Smooth muscle cell of the coronary artery (primary cell): ENCODE results near the gene C2CD4D. TPM values are rescaled to one million over a fixed set of nuclear protein-coding genes. Genes with fewer than 3 reads are reported as not detected.

Experiments used
- total RNA-seq: library from RNA; depleted of rRNA; stranded (reverse); fragments of >200 nt; gene quantifications from 2 replicates; pipeline ENCODE4 v1.2.3, GENCODE V29; 2014; ENCODE audit warnings: low replicate concordance

C2CD4D gene
- total RNA-seq: 0.12 TPM in 1 of 2 replicates, not detected in the other

DNA sequence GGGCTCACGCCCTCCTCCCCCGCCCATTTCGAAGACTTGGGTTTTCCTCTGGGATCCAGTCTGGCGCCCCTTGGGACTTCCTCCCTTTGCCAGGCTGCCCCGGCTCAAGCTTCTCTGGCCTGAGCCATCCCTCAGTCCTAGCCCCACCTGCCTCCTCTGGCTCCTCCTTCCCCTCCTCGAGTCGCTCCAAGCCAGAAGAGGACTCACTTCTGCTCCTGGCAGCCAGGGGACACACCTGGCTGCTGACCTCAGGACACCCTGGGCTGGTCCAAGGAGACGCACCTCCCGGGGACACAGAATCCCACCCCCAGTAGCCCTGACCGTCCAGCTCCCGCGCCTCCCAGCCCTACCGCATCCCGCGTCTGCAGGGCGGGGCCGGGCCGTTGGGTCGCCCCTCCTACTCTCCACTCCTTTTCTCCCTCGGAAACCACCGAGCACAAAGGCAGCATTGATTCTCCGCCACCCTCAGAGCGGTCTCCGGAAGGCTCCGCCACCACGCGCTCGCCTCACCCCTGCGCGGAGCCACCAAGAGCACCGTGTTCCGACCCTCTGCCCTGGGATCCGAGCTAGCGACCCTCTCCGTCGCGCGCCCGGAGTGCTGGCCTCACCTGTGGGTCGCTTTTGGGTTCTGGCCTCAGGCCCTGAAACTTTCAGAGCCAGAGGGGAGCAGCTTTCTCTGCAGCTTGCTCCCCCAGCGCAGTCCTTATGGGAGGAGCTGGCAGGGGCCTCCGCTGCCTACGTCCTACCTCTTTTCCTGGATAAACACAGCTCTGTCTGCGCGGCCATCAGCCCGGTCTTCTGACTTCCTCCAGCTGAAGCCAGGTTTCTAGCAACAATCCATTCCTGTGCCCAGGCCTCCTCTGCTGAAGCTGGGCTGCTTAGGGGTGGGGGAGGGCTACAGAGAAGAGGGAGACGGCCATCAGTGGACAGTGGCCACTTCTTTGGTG lies at the start of gene C2CD4D:
Gene C2CD4D (minus strand): TSS at position 364 of the 947 bp plus-strand sequence. CDS start 831 bp downstream, outside the sequence.

DNA sequence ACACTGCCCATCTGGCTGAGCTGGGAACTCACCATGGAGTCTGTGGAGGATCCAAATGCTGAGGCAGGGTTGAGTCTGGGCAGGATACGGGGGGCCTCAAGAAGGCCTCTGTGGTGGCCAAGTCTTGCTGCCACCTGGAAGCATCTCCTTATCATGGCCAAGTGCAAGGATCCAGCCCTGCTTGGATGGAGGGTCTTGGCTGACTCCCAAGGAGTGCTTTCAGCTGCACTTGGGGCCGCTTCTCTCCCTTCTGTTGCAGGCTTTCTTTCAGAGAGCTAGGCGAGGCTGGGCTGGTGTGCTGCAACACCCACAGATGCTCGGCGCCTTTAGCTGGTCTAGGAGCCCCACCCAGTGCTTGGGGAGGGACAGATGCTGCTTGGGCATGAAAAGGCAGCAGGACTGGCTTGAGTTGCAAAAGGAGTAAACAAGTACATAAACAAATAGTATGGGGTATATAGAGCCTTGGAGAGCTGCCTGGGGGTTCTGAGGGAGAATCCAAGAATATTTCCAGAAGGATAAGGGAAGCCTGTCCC lies 13.9 kb upstream of the C2CD4D start, which contains the start of gene THEM5:
Gene THEM5 (minus strand): TSS at position 302 of the 533 bp plus-strand sequence. CDS start 147 bp downstream, at position 155.

DNA sequence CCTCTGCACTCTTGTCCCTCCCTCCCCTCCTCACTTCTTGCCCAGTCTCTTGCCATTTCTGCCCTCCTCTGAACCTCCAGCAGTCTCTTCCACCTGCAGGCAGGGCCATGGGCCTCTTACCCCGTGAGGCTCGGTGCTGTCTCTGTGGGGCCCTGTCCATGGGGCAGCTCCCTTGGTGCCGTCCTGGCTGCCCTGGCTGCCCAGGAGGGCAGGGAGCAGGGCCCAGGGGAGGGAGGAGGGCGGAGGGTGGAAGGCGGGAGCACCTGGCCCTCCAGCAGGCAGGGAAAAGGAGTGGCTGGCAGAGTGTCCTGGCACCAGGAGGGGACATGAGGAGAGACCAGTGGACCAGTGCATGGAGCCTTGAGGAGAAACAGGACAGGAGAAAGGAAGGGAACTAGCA lies 8.0 kb downstream of the C2CD4D start, which contains the start of gene RORC:
Gene RORC (minus strand): TSS at position 198 of the 400 bp plus-strand sequence. CDS start 38 bp downstream, at position 160.

DNA sequence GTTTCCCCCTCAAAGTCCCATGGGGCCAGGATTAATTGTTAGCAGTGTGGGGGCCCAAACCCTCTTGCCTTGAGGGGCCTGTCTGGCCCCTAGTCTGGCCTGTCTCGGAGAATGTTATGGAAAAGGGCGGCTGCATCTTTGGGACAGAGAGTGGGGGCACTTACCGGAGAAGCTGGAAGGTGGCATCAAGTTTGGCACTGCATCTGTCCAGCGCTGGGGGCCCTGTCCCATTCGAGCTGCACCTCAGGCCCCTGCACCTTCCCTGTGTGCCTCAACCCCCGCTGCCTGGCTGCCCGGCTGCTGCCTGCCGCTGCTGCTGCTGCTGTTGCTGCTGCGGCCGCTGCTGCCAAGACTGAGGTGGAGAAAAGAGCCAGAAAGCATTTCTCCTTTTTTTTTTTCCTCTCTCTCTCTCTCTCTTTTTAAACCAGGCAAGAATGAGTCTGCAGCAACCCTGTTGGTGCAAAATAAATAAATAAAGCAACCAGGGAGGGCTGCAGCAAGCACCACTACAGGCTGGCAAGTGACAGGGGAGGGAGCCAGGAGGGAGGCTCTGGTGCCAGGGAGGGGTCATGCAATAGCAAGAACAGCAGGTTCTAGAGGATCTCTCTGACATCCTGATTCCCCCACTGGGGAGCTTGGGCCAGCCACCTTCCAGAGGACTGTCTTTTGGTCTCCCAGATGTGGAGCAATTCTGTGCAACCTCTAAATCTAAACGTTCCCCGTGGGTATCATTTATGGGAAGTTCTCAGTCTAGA lies 34.4 kb downstream of the C2CD4D start, which contains the start of gene LINGO4:
Gene LINGO4 (minus strand): TSS at position 354 of the 755 bp plus-strand sequence. CDS start 2,715 bp downstream, outside the sequence.

DNA sequence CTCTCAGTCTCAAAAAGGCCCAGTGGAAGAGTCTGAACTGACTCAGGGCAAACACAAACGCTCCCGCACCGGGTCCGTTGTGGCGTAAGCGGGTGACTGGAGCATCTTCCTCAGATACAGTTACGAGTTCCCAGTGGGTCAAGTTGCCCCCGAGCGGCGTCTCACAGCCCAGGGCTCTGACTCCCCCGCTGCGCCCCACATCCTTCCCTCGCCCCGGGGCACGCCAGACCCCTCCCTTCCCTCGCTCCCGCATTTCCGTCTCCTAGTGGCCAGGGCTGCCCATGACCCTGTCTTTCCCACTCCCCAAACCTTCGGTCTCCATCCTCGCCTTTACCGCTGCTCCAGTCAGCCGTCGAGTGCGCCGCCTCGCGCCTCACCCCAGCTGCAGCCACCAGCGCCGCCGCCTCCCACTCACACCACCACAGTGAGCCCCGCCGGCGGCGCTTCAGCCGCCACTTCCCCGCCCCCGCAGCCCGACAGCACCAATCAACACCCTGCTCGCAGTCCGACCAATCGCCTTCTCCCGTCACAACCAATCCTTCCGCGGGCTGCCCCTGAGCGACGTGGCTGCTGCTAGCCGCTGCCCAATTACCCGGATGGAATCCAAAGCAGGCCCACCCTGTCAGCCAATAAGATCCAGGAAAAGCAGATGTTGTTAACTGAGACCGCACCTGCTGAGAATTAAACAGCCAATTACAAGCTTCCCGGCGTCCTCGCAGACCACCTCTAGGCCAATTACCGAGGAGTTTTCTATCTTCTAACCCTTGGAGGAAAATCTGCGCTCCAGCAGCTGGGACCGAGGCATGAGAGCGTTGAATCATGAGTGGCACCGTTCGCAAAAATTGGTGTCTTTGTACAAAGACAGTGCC lies 49.3 kb downstream of the C2CD4D start, which contains the start of gene TDRKH:
Gene TDRKH (minus strand): TSS at position 430 of the 869 bp plus-strand sequence. CDS start 7,478 bp downstream, outside the sequence.

Other genes starting within 250 kb of the C2CD4D start
- 16.2 and 58.9 TPM in 2 replicates for gene SNX27, start 227.8 kb downstream of the C2CD4D start, total RNA-seq
- gene CELF3, start 123.0 kb downstream of the C2CD4D start, total RNA-seq: not detected in 2 replicates
- not detected in 2 replicates for gene RIIAD1, start 118.3 kb downstream of the C2CD4D start, total RNA-seq
- 70.6 and 74.6 TPM in 2 replicates for gene MRPL9, start 76.3 kb downstream of the C2CD4D start, total RNA-seq
- gene TDRKH, start 49.3 kb downstream of the C2CD4D start, total RNA-seq: 0.47 and 2.0 TPM in 2 replicates
- gene LINGO4, start 34.4 kb downstream of the C2CD4D start, total RNA-seq: not detected in 2 replicates
- gene RORC, start 8.0 kb downstream of the C2CD4D start, total RNA-seq: not detected in 2 replicates
- gene THEM5, start 13.9 kb upstream of the C2CD4D start, total RNA-seq: not detected in 2 replicates
- gene THEM4, start 69.7 kb upstream of the C2CD4D start, total RNA-seq: 4.0 and 9.1 TPM in 2 replicates
- 109 and 170 TPM in 2 replicates for gene S100A10, start 154.0 kb upstream of the C2CD4D start, total RNA-seq
- gene S100A11, start 197.2 kb upstream of the C2CD4D start, total RNA-seq: 27.1 and 58.7 TPM in 2 replicates
- not detected in 2 replicates for gene TCHHL1, start 249.2 kb upstream of the C2CD4D start, total RNA-seq